Smooth muscle cell of the brain vasculature (primary cell): ENCODE data around the gene TBC1D32.
"Not testable (repeated sequence)": the region's sequence is repeated elsewhere in the genome, so short reads cannot be mapped to it uniquely, and the experiment has no call there.

ENCODE experiments used
- DNase-seq: peaks from one replicate; pipeline ENCODE4 v3.0.0-alpha.2; 2012; ENCODE audit warnings: low read depth, low spot score

TBC1D32 gene

GRCh38 chr6:121222656-121223055 is 111.6 kb downstream of the TBC1D32 start:
- DNase-seq, result no peak

GRCh38 chr6:121216928-121217327 is 117.4 kb downstream of the TBC1D32 start:
- DNase-seq, result no peak

- not testable (repeated sequence) for DNase-seq
These were observed 120.9 kb downstream of the TBC1D32 start for GRCh38 chr6:121213341-121213740.

GRCh38 chr6:121210943-121211342 is 123.3 kb downstream of the TBC1D32 start:
- DNase-seq, result no peak

GRCh38 chr6:121205569-121205968 is 128.7 kb downstream of the TBC1D32 start:
- no peak for DNase-seq

GRCh38 chr6:121201105-121201504 is 133.2 kb downstream of the TBC1D32 start:
- no peak for DNase-seq

- DNase-seq, result not testable (repeated sequence)
These were observed 138.2 kb downstream of the TBC1D32 start for GRCh38 chr6:121196042-121196441.

- DNase-seq, result no peak
These were observed 144.2 kb downstream of the TBC1D32 start for GRCh38 chr6:121190122-121190521.

- DNase-seq, result no peak
These were observed 145.9 kb downstream of the TBC1D32 start for GRCh38 chr6:121188356-121188755.

- DNase-seq, result no peak
These were observed 146.5 kb downstream of the TBC1D32 start for GRCh38 chr6:121187833-121188200.

GRCh38 chr6:121187200-121187832 is 147.0 kb downstream of the TBC1D32 start:
- no peak for DNase-seq

- DNase-seq, result no peak
These were observed 150.5 kb downstream of the TBC1D32 start for GRCh38 chr6:121183742-121184141.

- DNase-seq, result no peak
These were observed 158.5 kb downstream of the TBC1D32 start for GRCh38 chr6:121175827-121176226.

- not testable (repeated sequence) for DNase-seq
These were observed 161.8 kb downstream of the TBC1D32 start for GRCh38 chr6:121172451-121172850.

GRCh38 chr6:121171879-121172278 is 162.4 kb downstream of the TBC1D32 start:
- DNase-seq, result no peak

GRCh38 chr6:121161886-121162285 is 172.4 kb downstream of the TBC1D32 start:
- no peak for DNase-seq

- DNase-seq, result no peak
These were observed 174.0 kb downstream of the TBC1D32 start for GRCh38 chr6:121160276-121160675.

- DNase-seq, result no peak
These were observed 175.4 kb downstream of the TBC1D32 start for GRCh38 chr6:121158891-121159290.

- no peak for DNase-seq
These were observed 175.8 kb downstream of the TBC1D32 start for GRCh38 chr6:121158438-121158837.

- no peak for DNase-seq
These were observed 176.4 kb downstream of the TBC1D32 start for GRCh38 chr6:121157906-121158305.

- no peak for DNase-seq
These were observed 190.8 kb downstream of the TBC1D32 start for GRCh38 chr6:121143476-121143875.

- DNase-seq, result no peak
These were observed 192.2 kb downstream of the TBC1D32 start for GRCh38 chr6:121142093-121142492.

GRCh38 chr6:121135425-121135824 is 198.9 kb downstream of the TBC1D32 start:
- DNase-seq, result no peak

- DNase-seq, result no peak
These were observed 199.4 kb downstream of the TBC1D32 start for GRCh38 chr6:121134922-121135321.
